HepG2 (cell line): Measurements from ENCODE around the gene TMEM139. TPM values are rescaled to one million over a fixed set of nuclear protein-coding genes. Genes with fewer than 3 reads are reported as not detected.

ENCODE experiments used
- ATAC-seq: fragments of 200-7000 bp; cut with Tn5 transposase; 3 replicates; pipeline ENCODE4 v1.9.1; 2020; ENCODE audit warnings: mild to moderate bottlenecking, moderate library complexity
- BruUV-seq: library from RNA; stranded (reverse); fragments of 400-500 nt; replicated peaks from 2 replicates; lab custom pipeline; 2021; lab: Mats Ljungman, UMichigan
- CTCF ChIA-PET: fragments of 300-600 bp; formaldehyde crosslinking; extraction: SDS; loops from one replicate; lab custom pipeline; 2021; ENCODE audit warnings: low total read pairs, inconsistent platforms, low intra/inter-chr PET ratio; lab: Yijun Ruan, JAX
- POLR2A ChIA-PET: fragments of 350-600 bp; sonication (Branson Sonifier 250); formaldehyde crosslinking; loops from one replicate; lab custom pipeline; 2020; ENCODE audit warnings: antibody characterized with exemption, inconsistent platforms; lab: Yijun Ruan, JAX
- DNase-seq: peaks from one replicate; pipeline ENCODE4 v3.0.0-alpha.2; 2015; ENCODE audit warnings: low spot score
- FAIRE-seq: peaks from 3 replicates; lab custom pipeline; 2011; peaks lifted over from hg19 to GRCh38; lab: Jason Lieb, UNC
- H2AFZ ChIP-seq: one replicate; pipeline ENCODE4 v1.6.1; 2011; ENCODE audit warnings: low read length, inconsistent platforms
- H3K27ac ChIP-seq: fragments of 300-600 bp; 3 replicates; pipeline ENCODE4 v1.8.0; 2011; ENCODE audit warnings: mixed run types, mild to moderate bottlenecking, mixed read lengths, low read length, inconsistent platforms; ENCODE audit not compliant: insufficient read depth; ENCODE audit errors: extremely low read length
- H3K27me3 ChIP-seq, 2 experiments: fragments of 200-600 bp in 1 of 2; 2 replicates in 1 of 2; 3 replicates in 1 of 2; pipeline versions ENCODE4 v1.6.0 to v1.8.0; 2011; ENCODE audit warnings: low read length in 2 of 2, mild to moderate bottlenecking in 2 of 2, moderate library complexity in 2 of 2, inconsistent platforms in 1 of 2; ENCODE audit not compliant: insufficient read depth in 2 of 2, control insufficient read depth in 1 of 2
- H3K36me3 ChIP-seq, 2 experiments: fragments of 200-600 bp in 1 of 2; replicated peaks in 1 of 2; 2 replicates in 1 of 2; 3 replicates in 1 of 2; pipeline versions ENCODE4 v1.5.1 to v1.8.0; 2011; ENCODE audit warnings: low read length in 2 of 2, inconsistent platforms in 1 of 2; ENCODE audit not compliant: insufficient read depth in 2 of 2, control insufficient read depth in 1 of 2
- H3K4me1 ChIP-seq: 2 replicates; pipeline ENCODE4 v1.5.1; 2012; ENCODE audit warnings: low read length, inconsistent platforms; ENCODE audit not compliant: insufficient read depth
- H3K4me2 ChIP-seq: 2 replicates; pipeline ENCODE4 v1.6.0; 2011; ENCODE audit warnings: low read depth, low read length, inconsistent platforms
- H3K4me3 ChIP-seq, 3 experiments: fragments of 200-600 bp in 1 of 3; sonication (generic), shearing (Covaris generic) in 1 of 3; replicated peaks in 1 of 3; 2 replicates each; pipeline ENCODE4 v1.5.1; 2011 to 2016; ENCODE audit warnings: low read length in 3 of 3, inconsistent platforms in 2 of 3, low read depth in 2 of 3, mild to moderate bottlenecking in 2 of 3, control low read depth in 1 of 3, mixed read lengths in 1 of 3; ENCODE audit not compliant: insufficient read depth in 1 of 3
- H3K79me2 ChIP-seq: one replicate; pipeline ENCODE4 v1.6.1; 2011; ENCODE audit warnings: low read length, inconsistent platforms; ENCODE audit not compliant: insufficient read depth
- H3K9ac ChIP-seq: 2 replicates; pipeline ENCODE4 v1.6.0; 2011; ENCODE audit warnings: mild to moderate bottlenecking, low read depth, low read length, inconsistent platforms; ENCODE audit not compliant: insufficient read depth
- H3K9me3 ChIP-seq: 2 replicates; pipeline ENCODE4 v1.5.1; 2012; ENCODE audit warnings: mild to moderate bottlenecking, low read length
- H4K20me1 ChIP-seq: 2 replicates; pipeline ENCODE4 v1.6.0; 2011; ENCODE audit warnings: inconsistent platforms, mild to moderate bottlenecking, low read length, moderate library complexity; ENCODE audit not compliant: insufficient read depth
- FOXA1 ChIP-seq, 2 experiments: fragments of 450-650 bp in 1 of 2; sonication (generic) in 1 of 2; formaldehyde crosslinking in 1 of 2; IDR thresholded peaks; 2 replicates each; pipeline versions ENCODE4 v1.4.0 to v1.6.1; 2016 to 2020; ENCODE audit warnings: missing genetic modification reagents in 1 of 2
- GATAD1 ChIP-seq: IDR thresholded peaks from 2 replicates; pipeline ENCODE4 v1.6.1; 2016; ENCODE audit warnings: missing genetic modification reagents, missing compliant biosample characterization
- HOXA9 ChIP-seq: sonication (generic); formaldehyde crosslinking; IDR thresholded peaks from 2 replicates; pipeline ENCODE4 v1.8.1; 2022; ENCODE audit warnings: missing genetic modification reagents, mild to moderate bottlenecking, moderate library complexity, borderline replicate concordance
- KDM2A ChIP-seq: sonication (generic); formaldehyde crosslinking; IDR thresholded peaks from 2 replicates; pipeline ENCODE4 v1.4.0; 2020; ENCODE audit warnings: low read depth, missing genetic modification reagents, borderline replicate concordance
- MED1 ChIP-seq: sonication (generic); formaldehyde crosslinking; IDR thresholded peaks from 2 replicates; pipeline ENCODE4 v1.4.0; 2020; ENCODE audit warnings: missing genetic modification reagents
- ONECUT2 ChIP-seq: sonication (generic); formaldehyde crosslinking; IDR thresholded peaks from 2 replicates; pipeline ENCODE4 v1.4.0; 2020; ENCODE audit warnings: missing genetic modification reagents
- PCBP1 ChIP-seq: fragments of 200-400 bp; formaldehyde crosslinking; IDR thresholded peaks from 2 replicates; pipeline ENCODE4 v1.6.1; 2017; ENCODE audit warnings: mild to moderate bottlenecking, low read depth, low read length, borderline replicate concordance
- SALL2 ChIP-seq: sonication (generic); formaldehyde crosslinking; IDR thresholded peaks from 2 replicates; pipeline ENCODE4 v1.8.1; 2023; ENCODE audit warnings: mild to moderate bottlenecking, missing genetic modification reagents, inconsistent platforms
- ZBTB38 ChIP-seq: sonication (generic); formaldehyde crosslinking; IDR thresholded peaks from 2 replicates; pipeline ENCODE4 v1.5.1; 2020; ENCODE audit warnings: mild to moderate bottlenecking, missing genetic modification reagents
- ZNF282 ChIP-seq: fragments of 450-650 bp; IDR thresholded peaks from 2 replicates; pipeline ENCODE4 v1.6.1; 2018; ENCODE audit not compliant: partially characterized antibody
- ZNF567 ChIP-seq: sonication (generic); formaldehyde crosslinking; IDR thresholded peaks from 2 replicates; pipeline ENCODE4 v1.8.1; 2023; ENCODE audit warnings: mild to moderate bottlenecking, missing genetic modification reagents, borderline replicate concordance
- ZNF598 ChIP-seq: sonication (generic); formaldehyde crosslinking; IDR thresholded peaks from 2 replicates; pipeline ENCODE4 v1.5.1; 2020; ENCODE audit warnings: mild to moderate bottlenecking, missing genetic modification reagents, borderline replicate concordance
- WGBS: methylation state at CpG from one replicate; pipeline ENCODE4 v1.1.6; 2017; ENCODE audit warnings: low lambda C conversion rate; 5-methylcytosine and 5-hydroxymethylcytosine counted together
- in situ Hi-C: cut with HindIII; loops from 2 replicates; pipeline ENCODE4 v1.10.0; 2017; ENCODE audit warnings: low pct_unique_long_range_greater_than_20kb; ENCODE audit not compliant: extremely low pct_ligation_motif_present
- intact Hi-C: fragments of 100-400 bp; cut with micrococcal nuclease; formaldehyde crosslinking; loops from one replicate; pipeline ENCODE4 v1.10.0; 2022; ENCODE audit not compliant: unreplicated experiment
- polyA plus RNA-seq, 8 experiments: library from polyadenylated mRNA; depleted of rRNA in 3 of 8; stranded (reverse) in 7 of 8; unstranded in 1 of 8; fragments of >200 nt; fragmentation: Illumina TruSeq in 4 of 8; extraction: Trizol in 4 of 8; gene quantifications; 2 replicates each; pipeline versions ENCODE4 v1.2.1 to v1.2.3, GENCODE V29; 2011 to 2016; ENCODE audit warnings: low read depth in 4 of 8, missing spikeins in 1 of 8, mixed read lengths in 1 of 8; ENCODE audit not compliant: insufficient read depth in 1 of 8
- total RNA-seq, 5 experiments: library from RNA; depleted of rRNA; stranded (reverse); fragments of >200 nt; fragmentation: Illumina TruSeq; extraction: Trizol; gene quantifications; 2 replicates each; pipeline ENCODE4 v1.2.3, GENCODE V29; 2016; ENCODE audit warnings: low read depth in 1 of 5

The TMEM139 gene
- total and polyA plus RNA-seq, 2 of the 13 experiments (the other 11 are each of a cell fraction or from before 2014, with no cell fraction given): 7.9 to 14.0 TPM

DNA sequence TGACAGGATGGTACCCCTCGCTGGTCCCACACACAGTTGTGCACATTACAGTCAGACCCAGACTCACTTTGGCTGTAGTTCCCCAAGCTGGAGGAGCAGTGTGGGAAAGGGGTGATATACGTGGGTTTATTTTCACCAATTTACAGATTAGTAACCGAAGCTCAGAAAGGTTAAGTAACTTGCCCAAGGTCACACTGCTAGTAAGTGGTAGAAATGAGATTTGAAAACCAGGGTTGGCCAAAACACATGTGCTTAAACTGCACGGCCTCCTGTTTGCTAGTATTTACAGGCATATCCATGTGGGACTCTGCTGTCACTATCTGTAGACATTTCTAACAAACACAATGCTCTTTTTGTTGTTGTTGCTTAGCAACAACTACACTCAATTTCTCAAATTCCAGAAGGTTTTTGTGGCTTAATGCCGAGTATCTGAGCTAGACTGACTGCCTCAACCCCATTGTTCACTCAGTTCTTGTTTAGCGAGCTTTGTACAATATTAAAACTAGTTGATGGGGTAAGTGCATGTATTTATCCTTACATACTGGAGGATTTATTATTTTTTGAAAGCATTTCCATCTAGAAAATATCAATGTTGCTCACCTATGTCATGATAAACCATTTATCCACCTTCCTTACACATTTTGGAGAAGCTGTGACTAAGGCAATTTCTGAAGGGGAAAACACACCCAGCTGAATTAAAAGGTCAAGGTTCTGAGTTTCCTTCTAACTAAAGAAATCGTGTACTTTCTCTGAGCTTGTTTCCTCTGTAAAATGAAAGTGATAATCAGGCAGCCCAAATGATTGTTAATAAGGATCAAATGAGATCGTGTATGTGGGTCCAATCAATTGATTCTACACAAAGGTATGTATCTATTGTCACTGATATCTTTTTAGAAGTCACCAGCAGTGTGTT is 5.3 kb upstream of the TMEM139 start (continued):
- TF ChIP-seq ZNF567: no peak
- no peak for TF ChIP-seq PCBP1
- no peak for TF ChIP-seq HOXA9 (CRISPR knock-in tag)
- no peak for TF ChIP-seq ZNF598 (CRISPR knock-in tag)
- TF ChIP-seq FOXA1 (IDR thresholded peaks at IDR 0.05): no peak
- TF ChIP-seq FOXA1 (CRISPR knock-in tag; IDR thresholded peaks at IDR 0.05): no peak
- TF ChIP-seq GATAD1 (CRISPR knock-in tag): no peak

DNA sequence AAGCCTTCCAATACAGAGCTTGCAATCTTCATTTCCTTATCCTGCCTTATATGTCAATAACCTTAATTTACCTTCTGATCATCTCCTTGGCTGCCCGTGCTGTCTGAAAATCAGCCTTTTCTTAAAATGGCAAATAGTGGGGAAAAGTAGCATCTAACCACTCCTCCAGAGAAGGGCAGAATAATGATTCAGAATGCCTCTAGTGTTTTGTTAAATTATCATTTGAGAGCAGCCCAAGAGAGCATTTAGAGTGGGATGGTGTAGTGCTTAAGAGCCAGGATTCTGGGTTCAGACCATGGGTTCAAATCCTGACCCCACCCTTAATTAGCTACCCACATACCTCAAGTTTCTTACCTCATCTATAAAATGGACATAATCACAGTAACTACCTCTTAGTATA is 4.6 kb upstream of the TMEM139 start:
- Histone ChIP-seq H3K27me3 (no peaks in the 10 kb centered on the region), H4K20me1 (no peaks in the 10 kb centered on the region), H3K27ac (no peak overlapping the region), H3K36me3 (no peaks in the 10 kb centered on the region), H3K9ac (no peak overlapping the region), H3K4me3 (no peak overlapping the region), H3K4me1 (peaks cover 30% of the 10 kb centered on the region), H3K4me2 (no peak overlapping the region), H3K9me3 (no peaks in the 10 kb centered on the region), H3K79me2 (no peaks in the 10 kb centered on the region), H2AFZ (no peak overlapping the region)
- DNase-seq (no peak), FAIRE-seq (no peak), ATAC-seq (no peak)
- no TSS peak for BruUV-seq
- CTCF ChIA-PET: no interaction called here
- TF ChIP-seq SALL2 (CRISPR knock-in tag): no peak
- TF ChIP-seq KDM2A: no peak
- no peak for TF ChIP-seq MED1 (CRISPR knock-in tag)
- TF ChIP-seq ONECUT2 (CRISPR knock-in tag): no peak
- TF ChIP-seq ZNF282: no peak
- no peak for TF ChIP-seq ZBTB38 (CRISPR knock-in tag)
- WGBS: 45% methylated on average over 1 of the region's 1 CpG
- in situ Hi-C loops (no loop called here), intact Hi-C loops (no loop called here)
- POLR2A ChIA-PET: interaction anchor here (1.2 to 1.7 kb wide), 2 partner anchors 8 to 17 kb away, joined by 4 to 14 read pairs; partner anchors contain the start of genes CASP2 and GSTK1
